ENCODE data around the gene TEX48.

GRCh38 chr9:114616684-114617520, 65.1 kb downstream of the TEX48 start:
- TF ChIP-seq CTCF (IDR thresholded peaks at IDR 0.05; ENCODE audit: low read length) (no peak), EZH2 (IDR thresholded peaks at IDR 0.05; ENCODE audit: borderline replicate concordance, low read length) (no peak)

Data from OCI-LY1 (cell line).